GM12878 (cell line): ENCODE measurements around the gene ABCC4. TPM values are rescaled to one million over a fixed set of nuclear protein-coding genes. Genes with fewer than 3 reads are reported as not detected.

Experiments
- ATAC-seq: fragments of 200-7000 bp; cut with Tn5 transposase; 3 replicates; pipeline ENCODE4 v1.9.1; 2020; ENCODE audit warnings: mild to moderate bottlenecking, moderate library complexity
- BruUV-seq: library from RNA; stranded (reverse); fragments of 400-500 nt; replicated peaks from 2 replicates; lab custom pipeline; 2021; lab: Mats Ljungman, UMichigan
- CTCF ChIA-PET: fragments of 300-600 bp; sonication (Branson Sonifier 250); formaldehyde crosslinking; extraction: SDS; loops from one replicate; lab custom pipeline; 2021; ENCODE audit warnings: inconsistent platforms; lab: Yijun Ruan, JAX
- POLR2A ChIA-PET: fragments of 350-600 bp; formaldehyde crosslinking; extraction: SDS; loops from one replicate; lab custom pipeline; 2021; ENCODE audit warnings: inconsistent platforms; lab: Charles Lee
- RAD21 ChIA-PET: fragments of 300-600 bp; sonication (Branson Sonifier 250); formaldehyde crosslinking; loops from one replicate; lab custom pipeline; 2023; ENCODE audit warnings: antibody characterized with exemption; ENCODE audit not compliant: unreplicated experiment; lab: Charles Lee
- SMC1A ChIA-PET: fragments of 300-600 bp; sonication (Branson Sonifier 250); formaldehyde crosslinking; loops from one replicate; lab custom pipeline; 2023; ENCODE audit not compliant: unreplicated experiment, uncharacterized antibody; lab: Charles Lee
- DNase-seq: peaks from one replicate; pipeline ENCODE4 v3.0.0-alpha.2; 2011; ENCODE audit warnings: low read depth, low spot score
- FAIRE-seq: peaks from 3 replicates; lab custom pipeline; 2011; peaks lifted over from hg19 to GRCh38; lab: Jason Lieb, UNC
- H2AFZ ChIP-seq: 2 replicates; pipeline ENCODE4 v1.6.0; 2011; ENCODE audit warnings: low read depth, low read length, control low read depth; ENCODE audit not compliant: control insufficient read depth
- H3K27ac ChIP-seq: 2 replicates; pipeline ENCODE4 v1.5.1; 2011; ENCODE audit warnings: control low read depth; ENCODE audit not compliant: control insufficient read depth, insufficient read depth
- H3K27me3 ChIP-seq, 2 experiments: replicated peaks in 1 of 2; 2 replicates each; pipeline versions ENCODE4 v1.6.0 to v1.6.1; 2011; ENCODE audit warnings: low read length in 1 of 2; ENCODE audit not compliant: control insufficient read depth in 2 of 2, insufficient read depth in 2 of 2
- H3K36me3 ChIP-seq, 2 experiments: 2 replicates each; pipeline ENCODE4 v1.5.1; 2011; ENCODE audit warnings: low read length in 1 of 2; ENCODE audit not compliant: control insufficient read depth in 2 of 2, insufficient read depth in 2 of 2
- H3K4me1 ChIP-seq: 2 replicates; pipeline ENCODE4 v1.6.1; 2011; ENCODE audit warnings: mild to moderate bottlenecking, low read length, moderate library complexity, mixed read lengths; ENCODE audit not compliant: control insufficient read depth, insufficient read depth
- H3K4me2 ChIP-seq: 2 replicates; pipeline ENCODE4 v1.6.0; 2011; ENCODE audit warnings: control low read depth; ENCODE audit not compliant: control insufficient read depth, insufficient read depth
- H3K4me3 ChIP-seq: fragments of 200-600 bp; sonication (generic); 2 replicates; pipeline ENCODE4 v1.5.1; 2016
- H3K79me2 ChIP-seq: 2 replicates; pipeline ENCODE4 v1.6.0; 2011; ENCODE audit warnings: low read length; ENCODE audit not compliant: control insufficient read depth, insufficient read depth
- H3K9ac ChIP-seq: 2 replicates; pipeline ENCODE4 v1.8.0; 2011; ENCODE audit warnings: low read length, control low read depth, mixed read lengths; ENCODE audit not compliant: control insufficient read depth, insufficient read depth
- H3K9me3 ChIP-seq: replicated peaks from 3 replicates; pipeline ENCODE4 v1.5.1; 2011; ENCODE audit warnings: mild to moderate bottlenecking, low read length; ENCODE audit not compliant: control insufficient read depth, insufficient read depth
- H4K20me1 ChIP-seq: 2 replicates; pipeline ENCODE4 v1.6.0; 2011; ENCODE audit not compliant: control insufficient read depth, insufficient read depth
- WGBS: methylation state at CpG from one replicate; pipeline ENCODE4 v1.1.6; 2016; ENCODE audit warnings: low lambda C conversion rate; ENCODE audit not compliant: insufficient replicate concordance, insufficient coverage; ENCODE audit errors: missing lambda C conversion rate; 5-methylcytosine and 5-hydroxymethylcytosine counted together
- in situ Hi-C: fragments of 300-500 bp; cut with MboI; formaldehyde crosslinking; loops from 9 replicates; pipeline ENCODE4 v1.14.3; 2018; ENCODE audit warnings: mixed read lengths
- intact Hi-C: fragments of 100-400 bp; cut with micrococcal nuclease; formaldehyde crosslinking; loops from one replicate; pipeline ENCODE4 v1.14.2; 2022; ENCODE audit not compliant: unreplicated experiment
- polyA plus RNA-seq, 11 experiments: library from polyadenylated mRNA; depleted of rRNA in 4 of 11; unstranded in 6 of 11; stranded (reverse) in 5 of 11; fragments of >200 nt; fragmentation: Nextera tagmentation in 4 of 11; fragmentation: Illumina TruSeq in 1 of 11; extraction: Ambion mirVana in 4 of 11; extraction: Trizol in 1 of 11; gene quantifications; 1 replicate in 1 of 11; 2 replicates in 10 of 11; pipeline versions ENCODE4 v1.2.1 to v1.2.3, GENCODE V29; 2011 to 2016; ENCODE audit warnings: inconsistent platforms in 2 of 11, missing spikeins in 2 of 11, low read depth in 1 of 11
- total RNA-seq, 4 experiments: library from RNA; depleted of rRNA in 3 of 4; stranded (reverse); fragments of >200 nt in 3 of 4; fragmentation: Illumina TruSeq in 1 of 4; extraction: Trizol in 1 of 4; gene quantifications; 2 replicates each; pipeline versions ENCODE4 v1.2.1 to v1.2.3, GENCODE V29; 2013 to 2021
- TF ChIP-seq, protein P1 (sequence below): fragments of 450-650 bp; IDR thresholded peaks from 2 replicates; pipeline ENCODE4 v1.6.1; 2016; ENCODE audit warnings: mild to moderate bottlenecking, moderate library complexity, borderline replicate concordance

The ABCC4 gene
- total and polyA plus RNA-seq, 10 of the 15 experiments (the other 5 are each of a cell fraction or from before 2014, with no cell fraction given) = 7.2 to 44.4 (median 24.1) TPM

GRCh38 chr13:95279016-95279415, 22.2 kb downstream of the ABCC4 start:
- ChIA-PET SMC1A (interaction anchor here (1.5 to 3.5 kb wide), 3 partner anchors 52 to 71 kb away, joined by 5 to 20 read pairs (median 5); no protein-coding TSS in a partner anchor), CTCF (interaction anchor here (0.7 to 1.8 kb wide), 4 partner anchors 8 to 125 kb away, joined by 3 to 4 read pairs (median 4); no protein-coding TSS in a partner anchor), RAD21 (interaction anchor here (0.6 to 2.5 kb wide), 2 partner anchors 20 to 71 kb away, joined by 3 to 10 read pairs; no protein-coding TSS in a partner anchor), POLR2A (no interaction called here)
- no peak overlapping the region for H3K27ac ChIP-seq
- TF ChIP-seq, protein P1, sequence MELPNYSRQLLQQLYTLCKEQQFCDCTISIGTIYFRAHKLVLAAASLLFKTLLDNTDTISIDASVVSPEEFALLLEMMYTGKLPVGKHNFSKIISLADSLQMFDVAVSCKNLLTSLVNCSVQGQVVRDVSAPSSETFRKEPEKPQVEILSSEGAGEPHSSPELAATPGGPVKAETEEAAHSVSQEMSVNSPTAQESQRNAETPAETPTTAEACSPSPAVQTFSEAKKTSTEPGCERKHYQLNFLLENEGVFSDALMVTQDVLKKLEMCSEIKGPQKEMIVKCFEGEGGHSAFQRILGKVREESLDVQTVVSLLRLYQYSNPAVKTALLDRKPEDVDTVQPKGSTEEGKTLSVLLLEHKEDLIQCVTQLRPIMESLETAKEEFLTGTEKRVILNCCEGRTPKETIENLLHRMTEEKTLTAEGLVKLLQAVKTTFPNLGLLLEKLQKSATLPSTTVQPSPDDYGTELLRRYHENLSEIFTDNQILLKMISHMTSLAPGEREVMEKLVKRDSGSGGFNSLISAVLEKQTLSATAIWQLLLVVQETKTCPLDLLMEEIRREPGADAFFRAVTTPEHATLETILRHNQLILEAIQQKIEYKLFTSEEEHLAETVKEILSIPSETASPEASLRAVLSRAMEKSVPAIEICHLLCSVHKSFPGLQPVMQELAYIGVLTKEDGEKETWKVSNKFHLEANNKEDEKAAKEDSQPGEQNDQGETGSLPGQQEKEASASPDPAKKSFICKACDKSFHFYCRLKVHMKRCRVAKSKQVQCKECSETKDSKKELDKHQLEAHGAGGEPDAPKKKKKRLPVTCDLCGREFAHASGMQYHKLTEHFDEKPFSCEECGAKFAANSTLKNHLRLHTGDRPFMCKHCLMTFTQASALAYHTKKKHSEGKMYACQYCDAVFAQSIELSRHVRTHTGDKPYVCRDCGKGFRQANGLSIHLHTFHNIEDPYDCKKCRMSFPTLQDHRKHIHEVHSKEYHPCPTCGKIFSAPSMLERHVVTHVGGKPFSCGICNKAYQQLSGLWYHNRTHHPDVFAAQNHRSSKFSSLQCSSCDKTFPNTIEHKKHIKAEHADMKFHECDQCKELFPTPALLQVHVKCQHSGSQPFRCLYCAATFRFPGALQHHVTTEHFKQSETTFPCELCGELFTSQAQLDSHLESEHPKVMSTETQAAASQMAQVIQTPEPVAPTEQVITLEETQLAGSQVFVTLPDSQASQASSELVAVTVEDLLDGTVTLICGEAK = no peak
- H3K4me1 ChIP-seq = peaks cover 42% of the 10 kb centered on the region
- DNase-seq = no peak
- H3K27me3 ChIP-seq = no peaks in the 10 kb centered on the region
- H3K9me3 ChIP-seq = peaks cover 1% of the 10 kb centered on the region; the same call in 2 of the 3 replicates
- in situ Hi-C loops = no loop called here
- H4K20me1 ChIP-seq = no peaks in the 10 kb centered on the region
- intact Hi-C loops = no loop called here
- H3K79me2 ChIP-seq = peaks cover 67% of the 10 kb centered on the region
- ATAC-seq = no peak
- 98% methylated on average over 3 of the region's 3 CpGs for WGBS
- H3K9ac ChIP-seq = no peak overlapping the region
- no TSS peak for BruUV-seq
- no peak for FAIRE-seq
- H3K4me2 ChIP-seq = no peak overlapping the region
- H3K36me3 ChIP-seq = no peaks in the 10 kb centered on the region; a peak in 1 of 4 replicates
- no peak overlapping the region for H3K4me3 ChIP-seq
- no peak overlapping the region for H2AFZ ChIP-seq
